IPS-18a (cell line): ENCODE data around the gene ADAMTSL1.

Experiments
- H3K27ac ChIP-seq: one replicate; pipeline ENCODE4 v1.5.1; 2013; ENCODE audit warnings: low read length
- H3K27me3 ChIP-seq: one replicate; pipeline ENCODE4 v1.6.1; 2013; ENCODE audit warnings: mild to moderate bottlenecking, low read length; ENCODE audit not compliant: control insufficient read depth, insufficient read depth
- H3K36me3 ChIP-seq: one replicate; pipeline ENCODE4 v1.6.1; 2013; ENCODE audit warnings: low read depth, low read length; ENCODE audit not compliant: control insufficient read depth
- H3K4me1 ChIP-seq: one replicate; pipeline ENCODE4 v1.6.1; 2013; ENCODE audit warnings: low read depth, low read length; ENCODE audit not compliant: control insufficient read depth
- H3K4me3 ChIP-seq: one replicate; pipeline ENCODE4 v1.5.1; 2013; ENCODE audit warnings: low read length
- H3K9ac ChIP-seq: one replicate; pipeline ENCODE4 v1.6.1; 2013; ENCODE audit warnings: mild to moderate bottlenecking, low read length, moderate library complexity
- H3K9me3 ChIP-seq: one replicate; pipeline ENCODE4 v1.6.1; 2013; ENCODE audit warnings: low read depth, low read length; ENCODE audit not compliant: control insufficient read depth

The ADAMTSL1 gene

DNA sequence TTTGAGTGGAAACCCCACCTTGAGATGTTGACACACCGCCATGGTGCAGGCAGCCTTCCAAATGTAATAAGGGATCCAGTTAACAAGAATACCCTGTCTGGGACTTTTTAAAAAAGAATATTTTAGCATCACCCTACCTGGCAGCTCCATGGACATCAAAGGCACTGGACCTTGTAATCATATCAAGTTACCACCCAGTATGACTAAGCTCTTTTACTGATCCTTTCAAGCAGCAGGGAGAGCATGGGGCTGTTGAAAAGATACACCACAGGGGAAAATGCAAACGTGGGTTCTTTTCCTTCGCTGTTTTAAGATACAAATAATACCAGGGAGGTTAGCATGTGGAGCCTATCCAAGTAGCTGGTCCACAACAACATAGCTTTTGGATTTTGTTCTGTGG, 347.8 kb downstream of the ADAMTSL1 start:
- H3K9ac ChIP-seq, result no peak overlapping the region
- H3K27me3 ChIP-seq, result no peaks in the 10 kb centered on the region
- no peaks in the 10 kb centered on the region for H3K9me3 ChIP-seq
- H3K4me3 ChIP-seq, result no peak overlapping the region
- H3K36me3 ChIP-seq, result no peaks in the 10 kb centered on the region
- no peak overlapping the region for H3K27ac ChIP-seq
- peaks cover 12% of the 10 kb centered on the region for H3K4me1 ChIP-seq

DNA sequence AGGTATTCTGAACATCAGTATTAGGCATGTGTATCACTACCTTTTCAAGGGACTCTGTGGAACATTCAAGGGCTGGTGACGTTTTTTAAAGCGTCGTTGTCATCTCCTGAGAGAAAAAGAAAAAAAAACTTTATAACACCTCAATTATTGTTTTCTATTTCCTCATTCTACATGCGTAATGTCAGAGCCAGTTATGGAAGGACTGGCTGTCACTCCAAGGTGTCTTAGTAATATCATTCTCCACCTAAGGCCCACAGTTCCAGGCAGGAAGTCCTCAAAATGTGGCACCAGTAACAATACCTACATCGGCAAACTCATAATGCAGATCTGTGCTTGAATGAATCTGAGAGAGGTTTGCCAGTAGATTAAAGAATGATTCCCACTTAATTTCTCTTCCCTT, 348.9 kb downstream of the ADAMTSL1 start:
- Histone ChIP-seq H3K36me3 (no peaks in the 10 kb centered on the region), H3K27ac (no peak overlapping the region), H3K9ac (no peak overlapping the region), H3K4me3 (no peak overlapping the region), H3K27me3 (no peaks in the 10 kb centered on the region), H3K9me3 (no peaks in the 10 kb centered on the region), H3K4me1 (peaks cover 12% of the 10 kb centered on the region)

DNA sequence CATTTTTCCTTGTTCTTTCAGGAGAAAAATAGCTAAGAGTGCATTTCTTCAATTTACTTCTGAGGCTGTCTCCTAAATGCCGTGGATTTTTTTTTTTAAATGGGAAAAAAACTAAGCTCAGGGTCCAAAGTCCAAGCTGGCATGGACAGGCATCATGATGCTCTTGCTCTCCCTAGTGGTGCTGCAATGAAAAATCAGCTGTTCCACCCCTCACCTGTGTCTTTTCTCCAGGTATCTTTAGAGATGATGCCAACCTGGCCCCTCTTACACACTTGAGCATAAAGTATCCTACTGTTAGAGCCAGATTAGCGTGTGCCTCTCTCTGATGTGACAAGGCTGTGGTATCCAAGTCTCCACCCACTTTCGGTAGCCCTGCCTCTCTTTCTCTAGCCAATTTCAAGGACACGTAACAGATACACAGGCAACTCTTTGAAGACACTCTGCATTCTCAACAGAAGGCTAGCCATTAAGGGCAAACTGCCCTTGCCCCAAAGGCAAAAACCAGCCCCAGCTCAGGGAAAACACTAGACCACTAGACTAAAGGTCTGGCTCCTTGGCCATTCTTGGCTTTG, 350.2 kb downstream of the ADAMTSL1 start:
- no peaks in the 10 kb centered on the region for H3K36me3 ChIP-seq
- H3K4me1 ChIP-seq, result peaks cover 12% of the 10 kb centered on the region

DNA sequence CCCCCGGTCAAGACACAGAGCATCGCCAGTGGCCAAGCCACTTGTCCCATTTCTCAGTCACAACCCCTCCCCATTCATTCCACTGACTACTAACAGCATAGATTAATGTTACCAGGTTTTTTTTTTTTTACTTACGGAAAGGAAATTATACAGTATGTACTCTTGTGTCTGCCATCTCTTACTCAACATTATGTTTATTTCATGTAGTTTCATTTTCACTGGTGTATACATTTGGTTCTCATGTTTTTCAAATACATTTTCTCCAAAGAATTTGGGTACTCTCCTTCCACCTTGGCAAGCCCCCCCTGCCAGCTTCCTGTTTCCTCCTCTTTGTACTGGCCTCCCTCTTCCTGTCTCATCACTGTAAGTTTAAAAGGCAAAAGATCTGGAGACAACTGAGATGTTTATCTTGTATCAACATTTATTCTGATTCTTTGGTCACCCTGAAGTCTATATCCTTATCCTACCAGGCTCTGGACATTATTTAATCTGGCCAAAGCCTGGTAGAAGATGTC, 351.8 kb downstream of the ADAMTSL1 start:
- no peak overlapping the region for H3K9ac ChIP-seq

More for the DNA sequence above, 350.2 kb downstream of the ADAMTSL1 start:
- H3K27ac ChIP-seq, result no peak overlapping the region
- H3K9ac ChIP-seq, result no peak overlapping the region
- no peak overlapping the region for H3K4me3 ChIP-seq
- no peaks in the 10 kb centered on the region for H3K27me3 ChIP-seq
- no peaks in the 10 kb centered on the region for H3K9me3 ChIP-seq

DNA sequence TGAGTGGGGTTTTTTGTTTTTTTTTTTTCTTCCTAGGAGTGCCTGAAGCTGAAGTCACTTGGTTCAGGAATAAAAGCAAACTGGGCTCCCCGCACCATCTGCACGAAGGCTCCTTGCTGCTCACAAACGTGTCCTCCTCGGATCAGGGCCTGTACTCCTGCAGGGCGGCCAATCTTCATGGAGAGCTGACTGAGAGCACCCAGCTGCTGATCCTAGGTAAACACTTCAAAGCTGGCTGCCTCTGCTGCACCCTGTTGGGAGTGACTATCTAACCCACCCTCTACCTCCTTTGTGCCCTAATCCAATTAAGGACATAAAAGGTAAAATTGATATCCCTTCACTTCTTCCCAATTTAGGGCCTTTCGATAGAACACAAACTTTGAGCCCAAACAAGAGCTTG, 352.3 kb downstream of the ADAMTSL1 start:
- no peak overlapping the region for H3K4me3 ChIP-seq
- no peak overlapping the region for H3K9ac ChIP-seq
- no peaks in the 10 kb centered on the region for H3K9me3 ChIP-seq
- H3K4me1 ChIP-seq, result peaks cover 12% of the 10 kb centered on the region
- H3K27me3 ChIP-seq, result no peaks in the 10 kb centered on the region
- no peaks in the 10 kb centered on the region for H3K36me3 ChIP-seq
- no peak overlapping the region for H3K27ac ChIP-seq

More for the DNA sequence above, 351.8 kb downstream of the ADAMTSL1 start:
- Histone ChIP-seq H3K36me3 (no peaks in the 10 kb centered on the region), H3K4me1 (peaks cover 12% of the 10 kb centered on the region), H3K4me3 (no peak overlapping the region), H3K9me3 (no peaks in the 10 kb centered on the region), H3K27me3 (no peaks in the 10 kb centered on the region), H3K27ac (no peak overlapping the region)

DNA sequence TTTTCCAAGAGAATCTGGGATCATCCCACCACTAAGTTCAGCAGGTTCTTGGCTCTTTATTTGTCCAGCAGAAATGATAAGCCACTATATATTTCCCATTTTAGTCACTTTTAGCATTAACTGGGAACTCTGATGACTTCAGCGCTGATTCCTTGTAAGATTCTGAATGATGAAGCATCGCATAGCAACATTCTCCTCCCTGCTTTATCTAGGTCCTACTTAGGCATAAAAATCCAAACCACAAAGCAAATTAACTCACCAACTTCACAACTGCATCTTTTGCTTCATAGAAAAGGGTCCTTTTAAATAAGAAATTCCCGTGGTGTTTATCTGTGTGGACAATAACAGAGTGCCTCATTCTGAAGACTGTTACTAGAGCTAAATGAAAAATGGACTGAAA, 355.1 kb downstream of the ADAMTSL1 start:
- Histone ChIP-seq H3K4me1 (no peaks in the 10 kb centered on the region), H3K9me3 (no peaks in the 10 kb centered on the region), H3K36me3 (no peaks in the 10 kb centered on the region), H3K27ac (no peak overlapping the region), H3K9ac (no peak overlapping the region), H3K4me3 (no peak overlapping the region), H3K27me3 (no peaks in the 10 kb centered on the region)

DNA sequence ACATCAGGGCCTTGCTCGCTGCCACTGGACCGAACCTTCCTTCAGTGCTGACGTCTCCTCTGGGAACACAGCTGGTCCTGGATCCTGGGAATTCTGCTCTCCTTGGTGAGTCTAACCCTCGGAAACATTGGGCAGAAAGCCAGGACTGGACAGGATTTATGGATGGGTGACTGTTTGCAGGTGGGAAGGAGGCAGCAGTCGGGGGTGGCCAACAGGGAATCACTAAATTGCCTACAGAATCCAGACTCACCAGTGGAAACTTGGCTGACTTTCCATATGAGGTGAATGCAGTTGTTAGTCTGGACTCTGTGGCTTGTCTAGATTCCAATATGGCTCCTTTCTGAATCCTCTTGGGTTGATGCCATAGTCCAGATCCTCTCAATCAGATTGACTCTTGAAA, 355.9 kb downstream of the ADAMTSL1 start:
- Histone ChIP-seq H3K9ac (no peak overlapping the region), H3K36me3 (no peaks in the 10 kb centered on the region), H3K9me3 (no peaks in the 10 kb centered on the region), H3K27ac (no peak overlapping the region), H3K4me1 (no peaks in the 10 kb centered on the region), H3K4me3 (no peak overlapping the region), H3K27me3 (no peaks in the 10 kb centered on the region)

DNA sequence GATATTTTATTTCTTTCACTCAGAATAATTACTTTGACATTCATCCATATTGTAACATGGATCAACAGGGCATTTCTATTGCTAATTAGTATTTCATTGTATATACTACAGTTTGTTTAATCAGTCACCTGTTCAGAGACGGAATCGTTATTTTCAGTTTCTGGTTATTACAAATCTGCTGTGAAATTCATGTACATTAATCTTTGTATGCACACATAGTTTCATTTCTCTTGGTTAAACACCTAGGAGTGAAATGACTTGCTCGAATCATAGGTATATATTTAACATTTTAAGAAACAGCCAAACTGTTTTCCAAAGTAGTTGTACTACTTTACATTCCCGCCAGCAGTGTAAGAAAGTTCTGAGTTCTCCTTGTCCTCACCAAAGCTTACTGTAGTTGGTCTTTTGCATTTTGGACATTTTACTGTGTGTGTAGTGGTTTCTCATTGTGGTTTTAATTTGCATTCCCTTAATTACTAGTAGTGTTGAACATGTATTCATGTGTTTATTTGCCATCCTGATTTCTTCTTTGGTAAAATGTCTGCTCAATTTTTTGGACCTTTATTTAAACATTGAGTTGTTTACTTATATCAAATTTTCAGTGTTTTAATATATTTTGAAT, 360.9 kb downstream of the ADAMTSL1 start:
- Histone ChIP-seq H3K4me3 (no peak overlapping the region), H3K4me1 (no peaks in the 10 kb centered on the region), H3K9me3 (no peaks in the 10 kb centered on the region), H3K9ac (no peak overlapping the region), H3K36me3 (no peaks in the 10 kb centered on the region), H3K27ac (no peak overlapping the region), H3K27me3 (no peaks in the 10 kb centered on the region)

DNA sequence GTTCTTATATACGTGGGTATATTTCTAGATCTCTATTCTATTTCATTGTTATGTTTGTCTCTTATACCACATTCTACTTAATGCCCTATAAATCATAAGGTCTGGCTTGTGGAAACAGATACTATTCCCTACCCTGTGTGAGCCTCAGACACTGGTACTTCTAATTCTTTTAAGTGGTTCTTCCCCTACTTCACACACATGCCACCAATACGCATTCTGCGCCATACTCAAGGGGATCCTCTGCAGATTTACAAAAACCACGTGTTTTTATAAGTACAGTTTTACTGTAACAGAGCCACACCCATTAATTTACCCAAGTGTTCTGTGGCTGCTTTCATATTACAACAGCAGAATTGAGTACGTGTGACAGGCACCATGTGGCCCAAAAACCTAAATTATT, 363.4 kb downstream of the ADAMTSL1 start:
- Histone ChIP-seq H3K27me3 (no peaks in the 10 kb centered on the region), H3K4me1 (no peaks in the 10 kb centered on the region), H3K9me3 (no peaks in the 10 kb centered on the region), H3K9ac (no peak overlapping the region), H3K4me3 (no peak overlapping the region), H3K36me3 (no peaks in the 10 kb centered on the region), H3K27ac (no peak overlapping the region)

DNA sequence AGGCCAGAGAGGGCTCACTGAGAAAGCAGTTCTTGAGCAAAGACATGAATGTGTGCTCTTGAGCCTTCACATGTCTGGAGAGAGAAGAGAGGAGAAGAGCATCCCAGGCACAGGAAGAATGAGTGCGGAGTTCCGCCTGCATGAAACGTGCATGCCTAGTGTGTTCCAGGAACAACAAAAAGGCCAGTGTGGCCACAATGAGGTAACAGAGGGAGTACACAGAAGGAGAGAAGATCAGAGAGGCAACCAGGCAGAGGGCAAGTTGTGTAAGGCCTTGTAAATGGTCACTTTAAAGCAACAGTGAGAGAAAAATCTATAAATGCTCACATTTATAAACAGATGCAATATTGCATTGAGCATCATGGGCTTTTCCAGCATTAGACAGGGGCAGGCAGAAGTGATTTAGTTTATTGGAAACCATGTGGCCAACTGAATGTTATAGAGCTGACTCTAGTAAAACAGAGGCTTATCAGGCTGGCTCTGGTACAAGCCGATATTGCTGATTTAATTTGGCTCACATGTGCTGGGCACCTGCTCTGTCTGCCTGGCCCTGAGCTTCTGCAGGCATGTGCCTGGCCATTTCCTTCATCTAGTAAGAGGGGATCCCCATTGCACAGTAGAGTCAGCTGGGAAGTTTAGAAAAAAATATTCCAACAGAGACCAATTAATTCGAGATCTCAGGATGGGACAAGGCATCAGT, 373.8 kb downstream of the ADAMTSL1 start:
- H3K27ac ChIP-seq, result no peak overlapping the region
- no peaks in the 10 kb centered on the region for H3K27me3 ChIP-seq
- H3K9me3 ChIP-seq, result no peaks in the 10 kb centered on the region
- no peak overlapping the region for H3K4me3 ChIP-seq
- no peaks in the 10 kb centered on the region for H3K36me3 ChIP-seq
- no peaks in the 10 kb centered on the region for H3K4me1 ChIP-seq
- H3K9ac ChIP-seq, result no peak overlapping the region

DNA sequence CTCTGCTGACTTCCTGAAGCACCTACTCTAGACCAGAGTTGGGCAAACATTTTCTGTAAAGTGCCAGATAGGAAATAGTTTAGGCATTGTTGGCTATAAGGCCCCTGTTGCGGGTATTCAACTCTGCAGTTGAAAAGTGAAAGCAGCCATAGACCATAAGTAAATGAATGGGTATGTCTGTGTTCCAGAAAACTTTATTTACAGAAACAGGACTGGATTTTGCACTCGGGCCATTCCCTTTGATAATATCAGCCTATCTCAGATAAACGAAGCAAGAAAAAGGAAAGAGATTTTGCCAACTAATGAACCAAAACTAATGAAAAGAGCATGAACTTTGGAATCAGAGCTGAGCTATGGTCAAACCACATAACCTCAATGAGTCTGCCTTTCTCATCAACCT, 374.7 kb downstream of the ADAMTSL1 start:
- Histone ChIP-seq H3K9me3 (no peaks in the 10 kb centered on the region), H3K36me3 (no peaks in the 10 kb centered on the region), H3K9ac (no peak overlapping the region), H3K4me3 (no peak overlapping the region), H3K4me1 (no peaks in the 10 kb centered on the region), H3K27me3 (no peaks in the 10 kb centered on the region), H3K27ac (no peak overlapping the region)

DNA sequence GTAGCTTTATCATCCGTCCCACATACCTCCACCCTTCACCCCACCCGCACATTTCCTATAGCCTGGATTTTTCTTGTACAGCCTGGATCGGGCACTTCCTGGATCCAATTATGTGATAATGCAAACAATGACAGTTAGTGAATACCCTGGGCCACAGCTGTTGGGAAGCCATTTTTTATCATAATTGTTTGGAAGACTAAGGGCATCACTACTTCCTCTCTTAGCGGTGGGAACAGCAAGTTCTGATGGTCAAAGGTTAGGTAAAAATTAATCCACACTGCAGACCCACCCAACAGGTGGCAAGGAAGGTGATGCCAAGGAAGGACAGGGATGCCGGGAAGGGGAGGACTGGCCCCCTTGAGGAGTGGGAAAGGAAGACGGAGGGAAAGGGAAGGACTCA, 375.3 kb downstream of the ADAMTSL1 start:
- H3K27ac ChIP-seq, result no peak overlapping the region
- no peak overlapping the region for H3K4me3 ChIP-seq
- H3K4me1 ChIP-seq, result no peaks in the 10 kb centered on the region
- no peak overlapping the region for H3K9ac ChIP-seq
- H3K36me3 ChIP-seq, result no peaks in the 10 kb centered on the region
- no peaks in the 10 kb centered on the region for H3K9me3 ChIP-seq
- no peaks in the 10 kb centered on the region for H3K27me3 ChIP-seq
